Gastrocnemius medialis (tissue), 4 donors: ENCODE measurements around the gene CTDSPL.

Source experiments
- POLR2A ChIP-seq, 2 donors: fragments of 450-650 bp; IDR thresholded peaks; one replicate each; pipeline ENCODE4 v1.6.1; 2017; ENCODE audit warnings: antibody characterized with exemption in 2 of 2, mild to moderate bottlenecking in 2 of 2, moderate library complexity in 2 of 2
- TF ChIP-seq, protein P1 (sequence below), 5 experiments: fragments of 450-650 bp in 3 of 5; fragments of 200-600 bp in 2 of 5; sonication (generic) in 2 of 5; IDR thresholded peaks in 4 of 5; conservative IDR thresholded peaks in 1 of 5; 1 replicate in 4 of 5; 2 replicates in 1 of 5; pipeline ENCODE4 v1.5.1; 2016 to 2019; ENCODE audit warnings: antibody characterized with exemption in 5 of 5, mild to moderate bottlenecking in 3 of 5, moderate library complexity in 3 of 5

DNA sequence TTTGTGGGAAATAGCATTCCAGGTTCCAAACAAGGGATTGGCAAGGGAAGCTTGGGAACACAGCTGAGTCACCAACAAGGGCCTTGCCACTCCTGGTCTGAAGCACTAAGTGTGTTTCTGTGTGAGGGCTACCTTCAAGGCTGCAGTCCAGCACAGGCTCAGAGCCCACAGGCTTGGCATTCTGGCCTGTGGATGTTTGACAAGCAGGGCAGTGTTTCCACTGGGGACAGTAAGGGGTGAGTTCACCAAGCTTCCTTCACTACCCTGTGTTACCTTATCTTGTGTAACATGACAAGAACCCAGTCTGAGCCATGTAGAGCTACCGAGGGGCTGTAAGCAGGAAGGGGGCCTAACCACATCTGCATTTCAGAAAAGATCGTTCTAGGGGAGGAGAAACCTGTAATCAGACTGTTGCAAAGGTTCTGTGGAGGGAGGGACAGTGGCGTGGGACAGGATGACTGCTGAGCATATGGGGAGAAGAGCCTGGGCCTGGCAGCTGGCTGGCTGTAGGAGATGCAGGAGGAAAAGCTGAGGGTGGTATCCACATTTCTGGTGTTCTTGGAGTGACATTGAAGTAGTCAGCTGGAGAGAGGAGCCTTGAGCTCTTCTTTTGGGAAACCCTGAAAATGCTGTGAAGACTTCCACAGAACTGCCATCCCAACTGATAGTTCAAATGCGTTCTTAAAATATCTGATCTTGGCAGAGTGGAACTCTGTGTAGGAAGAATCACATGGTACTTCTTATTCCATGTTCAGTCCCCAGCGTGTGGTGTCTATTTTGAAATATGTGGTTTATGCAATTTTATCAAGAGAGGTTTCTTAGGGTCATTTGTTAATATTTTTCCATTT lies 61.3 kb downstream of the CTDSPL start:
- TF ChIP-seq, protein P1, sequence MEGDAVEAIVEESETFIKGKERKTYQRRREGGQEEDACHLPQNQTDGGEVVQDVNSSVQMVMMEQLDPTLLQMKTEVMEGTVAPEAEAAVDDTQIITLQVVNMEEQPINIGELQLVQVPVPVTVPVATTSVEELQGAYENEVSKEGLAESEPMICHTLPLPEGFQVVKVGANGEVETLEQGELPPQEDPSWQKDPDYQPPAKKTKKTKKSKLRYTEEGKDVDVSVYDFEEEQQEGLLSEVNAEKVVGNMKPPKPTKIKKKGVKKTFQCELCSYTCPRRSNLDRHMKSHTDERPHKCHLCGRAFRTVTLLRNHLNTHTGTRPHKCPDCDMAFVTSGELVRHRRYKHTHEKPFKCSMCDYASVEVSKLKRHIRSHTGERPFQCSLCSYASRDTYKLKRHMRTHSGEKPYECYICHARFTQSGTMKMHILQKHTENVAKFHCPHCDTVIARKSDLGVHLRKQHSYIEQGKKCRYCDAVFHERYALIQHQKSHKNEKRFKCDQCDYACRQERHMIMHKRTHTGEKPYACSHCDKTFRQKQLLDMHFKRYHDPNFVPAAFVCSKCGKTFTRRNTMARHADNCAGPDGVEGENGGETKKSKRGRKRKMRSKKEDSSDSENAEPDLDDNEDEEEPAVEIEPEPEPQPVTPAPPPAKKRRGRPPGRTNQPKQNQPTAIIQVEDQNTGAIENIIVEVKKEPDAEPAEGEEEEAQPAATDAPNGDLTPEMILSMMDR (IDR thresholded peaks at IDR 0.05 in 4 of 5, conservative IDR thresholded peaks at IDR 0.05 in 1 of 5), result no peak
- TF ChIP-seq POLR2A (IDR thresholded peaks at IDR 0.05), result no peak
